HG02763 (cell line): ENCODE measurements around the gene ZFP92.

Experiments
- ATAC-seq: cut with Tn5 transposase; IDR thresholded peaks from one replicate; pipeline ENCODE4 v1.9.1; 2021; ENCODE audit warnings: mild to moderate bottlenecking, moderate library complexity; ENCODE audit not compliant: unreplicated experiment

Gene ZFP92

GRCh38 chrX:153454901-153455550 lies 43.8 kb downstream of the ZFP92 start:
- ATAC-seq = no peak

DNA sequence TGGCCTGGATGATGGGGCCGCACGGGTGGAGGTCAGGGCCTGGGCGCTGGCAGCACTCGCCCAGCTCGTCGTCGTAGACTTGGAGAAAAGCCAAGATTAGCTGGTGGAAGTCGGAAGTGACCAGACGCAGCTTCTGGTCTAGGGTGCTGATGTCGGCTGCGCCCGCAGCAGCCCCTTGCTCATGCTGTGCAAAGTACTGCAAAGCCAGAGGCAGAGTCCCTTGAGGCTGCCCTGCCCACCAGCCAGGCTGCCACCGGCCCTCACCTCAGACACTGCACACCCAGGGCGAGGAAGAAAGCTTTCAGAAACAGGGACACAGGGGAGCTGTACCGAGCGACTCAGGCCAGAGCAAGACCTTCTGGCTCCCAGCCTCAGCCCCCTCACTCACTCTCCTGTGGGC lies 44.3 kb downstream of the ZFP92 start:
- ATAC-seq = no peak

GRCh38 chrX:153456161-153456560 lies 44.9 kb downstream of the ZFP92 start:
- ATAC-seq = no peak

DNA sequence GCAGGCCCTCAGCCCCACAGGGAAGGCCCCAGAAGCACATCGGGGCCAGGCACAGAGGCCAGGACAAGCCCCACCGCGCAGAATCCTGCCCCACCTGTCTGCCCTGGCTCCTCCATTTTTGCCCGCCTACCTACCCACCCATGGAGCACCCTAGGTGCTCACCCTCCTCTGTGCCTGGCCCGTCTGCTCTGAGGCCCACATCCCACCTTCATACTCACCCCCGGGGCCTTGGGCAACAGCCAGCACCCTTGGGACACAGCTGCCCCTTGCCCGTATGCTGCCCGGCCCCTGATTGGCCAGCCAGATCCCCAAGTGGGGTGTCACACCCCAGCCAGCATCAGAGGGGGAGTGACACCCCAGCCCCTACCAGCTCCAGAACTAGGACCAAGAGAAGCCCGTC lies 45.4 kb downstream of the ZFP92 start:
- no peak for ATAC-seq

DNA sequence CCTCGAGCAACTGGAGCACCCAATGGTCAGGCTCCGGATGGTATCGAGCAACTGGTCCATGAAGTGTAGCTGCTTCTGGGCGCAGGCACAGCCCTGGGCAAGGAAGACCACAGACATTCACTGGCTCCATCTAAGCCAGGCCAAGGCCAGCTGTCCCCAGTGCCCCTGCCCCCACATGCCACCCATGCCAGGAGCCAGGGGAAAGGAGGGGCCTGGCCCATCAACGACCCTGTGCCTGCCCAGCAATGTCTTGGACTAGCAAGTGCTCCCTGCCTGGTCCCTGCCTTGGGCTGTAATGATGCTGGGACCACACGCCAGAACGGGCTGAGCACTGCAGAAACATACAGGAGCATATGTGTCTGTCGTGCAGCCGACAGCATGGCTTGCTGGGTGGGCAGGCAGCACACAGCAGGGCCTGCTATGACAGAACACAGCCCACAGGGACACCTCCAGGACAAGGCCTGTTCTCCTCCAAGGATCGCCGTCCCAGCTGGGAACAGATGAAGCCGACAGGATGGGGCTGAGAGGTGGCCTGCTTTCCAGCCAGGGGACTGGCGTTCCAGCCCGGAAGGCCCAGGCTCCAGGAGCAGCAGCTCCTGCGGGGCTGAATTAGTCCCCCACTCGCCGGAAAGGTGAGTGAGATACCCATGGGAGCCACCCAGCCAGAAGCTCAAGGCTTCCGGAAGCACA lies 46.0 kb downstream of the ZFP92 start:
- ATAC-seq = no peak

DNA sequence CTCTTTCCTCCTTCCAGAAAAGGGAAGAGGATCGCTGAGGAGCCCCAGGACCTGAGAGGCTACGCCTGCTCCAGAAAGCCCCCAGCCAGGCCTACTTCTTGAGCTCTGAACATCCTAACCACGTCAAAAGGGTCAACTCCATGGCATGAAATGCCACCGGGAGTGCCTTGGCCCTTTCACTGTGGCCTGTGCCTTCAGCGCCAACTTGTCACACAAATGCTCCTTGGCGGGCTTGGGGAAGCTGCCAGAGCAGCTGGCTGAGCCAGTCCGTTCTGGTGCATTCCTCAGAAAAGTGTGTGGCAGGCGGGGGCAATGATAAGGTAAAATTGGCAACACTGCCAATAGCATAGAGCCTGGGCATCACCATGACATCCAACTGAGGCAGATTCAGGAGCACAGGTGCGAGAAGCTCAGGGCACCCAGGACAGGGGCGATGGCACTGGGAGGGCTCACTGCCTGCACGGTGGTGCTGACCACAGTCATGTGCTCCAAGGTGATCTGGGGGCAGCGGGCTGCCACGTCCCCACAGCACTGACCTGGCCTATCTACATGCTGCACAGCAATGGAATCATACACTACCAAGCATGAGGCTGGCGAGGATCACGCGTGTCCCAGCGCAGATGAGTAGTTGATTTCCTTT lies 46.7 kb downstream of the ZFP92 start:
- ATAC-seq = no peak

- ATAC-seq = no peak
Observed at GRCh38 chrX:153458476-153458875, 47.2 kb downstream of the ZFP92 start.

- no peak for ATAC-seq
Observed at GRCh38 chrX:153459986-153460385, 48.7 kb downstream of the ZFP92 start.

- no peak for ATAC-seq
Observed at GRCh38 chrX:153460826-153461225, 49.6 kb downstream of the ZFP92 start.
